ENCODE results near the gene NEDD4L.

NEDD4L gene

GRCh38 chr18:58124475-58124874 is 80.4 kb downstream of the NEDD4L start:
- no peak for DNase-seq

DNA sequence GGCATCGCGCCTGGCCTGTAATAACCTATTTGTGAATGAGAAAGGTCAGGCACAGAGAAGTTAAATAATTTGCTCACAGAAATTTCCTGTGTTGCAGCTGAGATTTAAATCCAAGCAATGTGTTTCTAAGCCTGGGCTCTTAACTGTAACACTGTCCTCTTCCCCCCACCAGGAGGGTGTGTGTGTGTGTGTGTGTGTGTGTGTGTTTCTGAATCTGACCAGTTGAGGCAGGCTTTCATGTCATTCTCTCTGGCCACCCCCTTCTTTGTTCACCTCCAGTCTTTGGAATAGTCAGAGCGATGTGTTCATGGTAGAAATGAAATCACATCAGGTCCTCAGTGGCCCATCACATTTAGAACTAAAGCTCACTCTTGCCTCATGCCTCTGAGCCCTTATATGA is 81.2 kb downstream of the NEDD4L start:
- peak; percentile 5 for DNase-seq

GRCh38 chr18:58125756-58126155 is 81.7 kb downstream of the NEDD4L start:
- DNase-seq: no peak

DNA sequence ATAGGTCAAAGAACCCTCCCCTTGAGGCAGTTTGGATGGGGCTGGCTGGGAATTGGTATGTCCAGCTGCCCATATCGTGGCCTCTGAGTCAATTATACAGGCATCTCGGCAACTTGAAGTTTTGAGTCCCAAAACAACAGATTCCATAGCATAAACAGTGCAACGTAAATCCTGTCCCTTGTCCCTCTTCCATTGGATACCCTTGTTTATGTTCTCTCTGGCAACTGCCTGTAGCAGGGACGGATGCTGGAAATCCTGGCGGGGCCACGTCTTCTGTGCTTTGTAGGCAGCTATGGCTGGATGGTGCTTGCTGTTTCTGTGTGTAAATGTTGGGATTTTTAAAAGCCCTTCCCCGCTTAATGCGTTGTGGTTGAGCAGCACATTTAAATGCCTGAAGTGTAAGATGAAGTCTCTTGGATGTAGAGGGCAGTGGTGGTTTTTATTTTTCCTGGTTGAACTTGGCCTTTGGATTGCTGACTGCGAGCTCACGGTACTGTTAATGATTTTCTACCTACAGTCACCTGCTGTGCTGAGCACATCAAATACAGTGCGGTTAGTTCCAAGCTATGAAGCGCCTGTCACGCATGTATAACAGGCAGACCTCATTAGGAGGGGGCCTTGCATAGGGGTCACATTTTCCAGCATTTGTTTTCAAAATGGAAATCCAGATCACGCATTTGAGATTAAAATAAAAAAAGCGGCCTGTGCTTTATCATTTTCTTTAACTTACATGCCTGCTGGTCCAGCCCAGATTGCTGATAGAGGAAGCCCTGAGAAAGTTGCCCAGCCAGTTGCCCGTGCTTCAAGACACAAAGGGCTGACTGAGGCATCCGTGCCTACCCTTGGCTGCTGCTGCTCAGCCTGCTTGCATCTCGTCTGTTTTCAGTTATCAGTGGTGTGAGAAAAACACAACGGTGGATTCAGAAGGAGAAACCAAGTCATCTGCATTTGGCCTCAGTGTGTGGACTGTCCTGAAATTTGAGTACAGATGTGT is 84.7 kb downstream of the NEDD4L start:
- DNase-seq: no peak

DNA sequence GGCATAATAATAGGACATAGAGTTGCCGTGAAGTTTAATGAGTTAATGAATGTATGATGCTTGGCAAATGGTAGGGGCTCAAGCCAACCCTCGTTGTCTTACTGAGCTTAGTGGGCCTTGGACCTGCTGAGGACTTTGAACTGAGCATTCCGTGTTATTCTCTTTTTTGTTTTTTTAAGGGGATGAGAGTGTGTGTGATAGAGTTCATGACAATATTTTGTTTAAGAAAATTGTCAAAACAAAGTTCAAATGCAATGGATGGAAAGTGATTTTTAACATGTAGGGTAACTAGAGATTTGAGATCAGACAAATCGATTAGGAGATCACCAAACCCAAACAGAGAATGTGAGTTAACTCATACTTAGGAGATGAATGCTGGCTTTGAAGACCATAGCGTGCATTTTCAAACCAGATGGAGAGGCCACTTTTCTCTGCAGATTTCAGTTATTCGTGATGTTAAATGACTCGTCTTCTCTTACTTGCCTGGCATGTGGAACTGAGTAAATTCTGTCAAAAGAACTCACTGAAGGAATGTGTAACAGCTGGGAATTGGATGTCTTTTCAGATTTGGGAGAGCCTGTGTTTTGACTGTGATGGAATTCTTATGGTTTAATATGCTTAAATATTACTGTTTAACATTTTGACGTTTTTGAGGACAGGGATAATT is 88.7 kb downstream of the NEDD4L start:
- DNase-seq: peak; percentile 3

DNA sequence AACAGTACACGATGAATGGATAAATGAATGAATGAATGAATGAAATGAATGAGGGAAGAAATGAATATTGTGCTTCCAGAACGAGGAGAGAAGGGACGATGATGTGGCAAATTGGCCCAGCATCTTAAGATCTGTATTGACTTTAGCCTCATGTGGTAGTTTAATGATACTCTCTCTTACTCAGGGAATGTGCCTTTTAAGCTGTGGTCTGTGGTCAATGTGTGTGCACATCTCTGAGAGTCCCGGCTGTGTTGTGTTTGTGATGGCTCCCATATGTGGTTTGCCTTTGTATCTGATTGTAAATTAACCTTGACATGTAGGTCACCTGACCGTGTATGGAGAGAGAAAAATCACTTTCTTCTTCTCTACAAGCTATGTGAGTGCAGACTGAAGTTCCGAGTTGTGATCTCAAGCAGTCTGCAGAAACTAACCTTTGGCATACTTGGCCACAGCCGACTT is 91.2 kb downstream of the NEDD4L start:
- peak; percentile 78 for DNase-seq

GRCh38 chr18:58135701-58136331 is 91.8 kb downstream of the NEDD4L start:
- DNase-seq: peak; percentile 58

DNA sequence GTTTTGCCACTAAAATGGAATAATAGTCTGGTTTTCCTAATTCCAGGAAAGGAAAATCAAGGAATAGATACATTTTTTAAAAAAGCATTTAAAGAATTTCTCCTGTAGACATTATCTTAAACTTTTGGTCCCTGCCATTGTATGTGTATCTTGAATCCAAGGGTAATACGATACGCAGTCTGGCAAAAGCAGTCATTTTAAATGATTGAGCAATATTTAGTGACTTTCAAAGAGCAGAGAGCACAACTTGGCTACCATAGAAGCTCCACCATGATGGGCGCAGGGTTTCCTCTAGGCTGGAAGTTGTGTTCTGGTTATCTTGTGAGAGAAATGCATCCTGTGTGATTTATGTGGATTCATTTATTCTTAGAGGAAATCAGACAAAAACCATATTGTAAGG is 92.9 kb downstream of the NEDD4L start:
- no peak for DNase-seq

DNA sequence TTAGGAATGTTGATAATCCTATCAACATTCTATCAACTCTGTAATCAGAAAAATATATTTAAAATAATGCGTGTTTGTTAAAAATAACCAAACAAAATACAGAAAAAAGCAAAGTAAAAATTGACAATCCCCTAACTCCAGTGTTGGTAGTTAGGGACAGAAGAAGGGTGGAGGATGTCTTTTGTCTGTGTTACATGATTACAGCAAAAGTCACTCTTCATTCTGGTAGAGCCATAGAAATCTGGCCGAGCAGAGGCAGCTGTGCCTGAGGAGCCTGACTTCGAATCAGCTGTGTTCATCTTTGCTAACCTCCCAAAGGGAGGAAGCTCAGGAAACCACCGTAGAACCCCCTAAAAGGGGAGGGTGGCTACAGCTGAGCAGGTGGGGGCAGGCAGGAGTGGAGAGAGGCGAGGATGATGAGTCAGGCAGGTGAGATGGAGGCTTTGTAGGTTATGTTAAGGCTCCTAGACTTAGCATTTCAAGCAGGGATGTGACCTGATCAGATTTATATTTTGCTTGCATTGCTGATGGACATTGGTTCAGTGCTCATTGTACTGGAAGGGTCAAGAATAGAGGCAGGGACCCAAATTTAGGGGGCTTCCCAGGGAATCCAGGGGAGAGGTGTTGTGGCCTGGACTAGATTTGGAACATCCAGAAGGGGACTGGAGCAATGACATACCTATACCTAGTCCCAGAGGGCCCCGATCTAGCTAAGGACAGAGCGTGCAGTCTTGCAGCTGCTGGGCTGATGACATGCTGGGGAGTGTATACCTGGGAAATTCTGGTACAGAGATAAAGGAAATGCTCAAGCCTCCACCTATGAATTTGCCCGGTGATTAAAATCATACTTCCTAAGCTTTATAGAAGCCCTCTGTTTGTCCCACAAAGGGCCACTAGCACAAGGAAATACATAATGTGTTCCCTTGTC is 95.7 kb downstream of the NEDD4L start:
- DNase-seq: no peak

DNA sequence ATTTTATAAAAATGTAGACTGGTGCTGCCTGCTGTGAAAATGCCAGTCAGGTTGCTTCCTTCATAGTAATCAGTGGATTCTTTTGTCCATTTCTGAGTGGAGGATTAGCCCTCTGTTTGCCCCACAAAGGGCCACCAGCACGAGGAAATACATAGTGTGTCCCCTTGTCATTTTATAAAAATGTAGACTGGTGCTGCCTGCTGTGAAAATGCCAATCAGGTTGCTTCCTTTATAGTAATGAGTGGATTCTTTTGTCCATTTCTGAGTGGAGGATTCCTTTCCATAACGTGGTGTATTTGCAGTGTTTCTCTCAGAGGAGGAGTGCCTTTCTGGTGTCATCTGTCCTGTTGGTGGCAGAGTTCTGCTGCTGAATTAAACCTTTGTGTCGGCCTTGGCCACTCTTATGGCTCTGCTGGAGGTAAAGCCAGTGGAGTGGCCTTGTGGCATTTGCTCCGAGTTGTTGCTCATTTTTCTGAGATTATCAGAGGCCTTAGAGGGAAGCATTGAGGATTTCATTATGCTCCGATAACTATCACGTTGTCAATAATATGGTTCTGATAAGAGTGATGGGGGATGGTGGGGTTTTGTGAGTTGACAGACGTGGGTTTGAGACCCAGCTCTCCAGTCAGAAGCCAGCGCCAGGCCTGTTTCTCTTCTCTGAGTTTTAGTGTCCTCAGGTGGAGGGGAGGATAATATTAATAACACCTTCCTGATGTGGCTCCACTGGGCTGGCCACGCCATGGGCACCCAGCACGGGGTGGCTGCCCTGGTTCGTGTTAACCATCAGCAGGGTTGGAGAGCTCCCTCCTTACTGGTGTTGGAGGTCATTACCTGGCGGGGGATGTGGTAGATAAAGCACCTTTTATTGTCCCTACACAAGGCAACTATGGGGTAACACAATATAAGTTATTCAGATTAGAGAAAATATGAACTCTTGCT is 96.6 kb downstream of the NEDD4L start:
- DNase-seq: no peak

DNA sequence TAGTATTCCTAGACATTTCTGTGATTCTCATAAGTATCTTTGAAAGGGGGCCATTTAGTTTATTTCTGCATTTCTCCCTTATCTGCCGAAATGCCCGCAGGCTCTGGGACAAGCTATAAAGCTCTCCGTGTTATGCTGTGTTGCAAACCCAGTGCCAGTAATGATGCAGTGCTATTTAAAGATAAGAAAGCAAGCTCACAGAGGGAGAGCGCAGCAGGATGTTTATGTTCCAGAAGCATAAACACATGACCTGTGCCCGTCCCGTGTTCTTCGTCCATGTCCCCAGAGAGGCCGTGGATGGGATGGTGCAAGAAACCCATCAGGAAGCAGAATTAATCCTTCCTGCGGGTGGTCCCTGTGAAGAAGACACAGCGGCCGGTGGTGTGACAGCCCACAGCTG is 99.4 kb downstream of the NEDD4L start:
- DNase-seq: no peak

GRCh38 chr18:58144106-58144505 is 100.1 kb downstream of the NEDD4L start:
- no peak for DNase-seq

DNA sequence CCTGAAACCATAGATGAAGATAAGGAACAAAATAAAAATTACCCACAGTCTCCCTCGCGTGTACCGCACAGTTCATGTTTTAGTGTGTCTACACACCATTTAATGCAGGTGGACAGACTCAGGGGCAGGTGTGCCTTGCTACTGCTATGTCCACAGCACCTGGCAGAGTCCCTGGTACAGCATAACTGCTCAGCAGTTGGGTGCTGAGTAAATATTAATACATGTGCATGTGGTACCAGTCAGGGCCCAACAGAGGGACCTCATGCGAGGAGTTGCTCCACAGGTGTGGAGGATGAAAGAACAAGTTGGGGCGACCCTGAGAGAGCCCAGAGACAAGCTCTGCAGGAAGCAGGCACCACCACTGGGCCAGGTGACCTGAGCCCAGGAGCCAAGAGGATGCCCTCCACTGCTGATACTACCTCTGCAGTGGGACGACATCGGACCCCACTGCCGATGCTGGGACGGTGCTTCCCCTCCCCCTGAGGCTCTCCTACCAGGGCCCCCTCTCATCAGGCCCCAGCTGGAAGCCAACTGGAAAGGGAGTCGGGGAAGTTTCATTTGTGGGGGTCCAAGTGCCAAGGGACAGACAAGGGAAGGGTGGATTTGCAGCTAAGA is 100.8 kb downstream of the NEDD4L start:
- DNase-seq: no peak

DNA sequence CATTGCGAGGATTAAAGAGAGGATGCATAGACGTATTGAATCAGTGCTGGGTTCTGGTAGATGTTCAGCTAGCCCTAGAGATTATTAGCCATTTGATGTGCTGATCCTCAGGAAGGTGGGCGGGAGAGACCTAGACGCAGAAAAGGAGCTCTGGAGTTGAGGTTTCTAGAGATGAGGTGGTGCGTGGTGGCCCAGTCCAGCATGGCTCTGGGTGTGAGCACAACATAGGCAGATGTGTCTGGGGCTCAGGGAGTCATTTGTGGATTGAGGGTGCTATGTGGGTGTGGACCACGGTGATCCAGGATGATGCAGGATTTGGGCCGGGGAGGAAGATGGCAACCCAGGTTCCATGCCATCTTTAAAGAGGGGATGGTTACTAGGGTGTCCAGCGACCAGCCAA is 102.1 kb downstream of the NEDD4L start:
- DNase-seq: no peak

- no peak for DNase-seq
Measured at GRCh38 chr18:58148954-58149471, 105.0 kb downstream of the NEDD4L start.

DNA sequence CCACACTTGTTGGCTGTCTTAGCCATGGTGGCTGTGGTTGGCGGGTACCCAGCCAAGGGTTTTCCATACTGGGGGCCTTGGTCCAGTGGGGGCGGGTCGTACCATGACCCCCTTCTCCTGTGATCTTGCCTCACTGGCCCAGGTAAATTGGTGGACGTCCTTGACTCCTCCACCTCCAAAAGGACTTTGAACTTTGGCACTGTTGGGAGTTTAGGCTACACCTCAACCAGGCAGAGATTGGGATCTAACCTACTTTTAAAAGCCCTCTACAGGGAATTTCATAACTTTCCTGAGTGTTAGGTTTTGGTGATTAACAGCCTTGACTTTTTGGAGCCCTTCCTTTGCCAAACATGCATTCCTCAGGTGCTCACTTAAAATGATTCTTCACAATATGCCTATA is 106.7 kb downstream of the NEDD4L start:
- DNase-seq: no peak

DNA sequence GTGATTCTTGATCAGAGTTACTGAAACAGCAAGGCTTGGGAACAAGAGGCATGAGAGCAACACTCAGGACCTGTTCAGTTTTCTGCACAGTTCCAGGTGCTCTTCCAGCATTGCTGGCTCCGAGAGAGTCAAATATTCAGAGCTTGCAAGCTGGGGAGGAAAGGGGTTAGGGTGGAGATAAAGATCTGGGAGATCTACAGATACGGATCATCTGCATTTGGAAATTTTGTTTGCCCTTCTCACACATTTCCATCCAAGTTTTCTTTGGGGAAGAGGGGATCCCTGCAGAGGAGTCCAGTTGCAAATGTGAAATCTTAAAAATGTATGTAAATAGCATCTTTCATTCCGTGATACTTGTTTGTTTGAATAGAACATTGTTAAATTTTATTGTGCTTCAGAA is 108.2 kb downstream of the NEDD4L start:
- no peak for DNase-seq

GRCh38 chr18:58152891-58153290 is 108.9 kb downstream of the NEDD4L start:
- no peak for DNase-seq

DNA sequence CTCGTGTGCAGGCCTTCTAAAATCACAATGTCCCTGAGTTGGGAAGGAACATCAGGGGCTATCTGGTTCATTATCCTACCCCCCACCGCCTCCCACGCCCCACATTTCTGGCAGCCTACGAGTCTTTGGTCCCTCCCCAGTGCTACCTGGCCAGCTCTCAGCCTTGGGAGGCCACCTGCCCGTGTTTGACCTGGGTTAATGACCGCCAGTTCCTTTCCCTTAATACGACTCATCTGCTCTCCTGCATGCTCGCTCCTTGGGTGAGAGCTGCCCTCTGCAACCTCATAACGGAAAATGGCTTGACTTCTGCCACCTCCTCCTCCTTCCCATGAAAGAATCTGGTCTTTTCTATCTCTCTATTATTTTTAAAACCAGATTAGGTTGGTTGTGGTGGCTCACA is 112.5 kb downstream of the NEDD4L start:
- no peak for DNase-seq

DNA sequence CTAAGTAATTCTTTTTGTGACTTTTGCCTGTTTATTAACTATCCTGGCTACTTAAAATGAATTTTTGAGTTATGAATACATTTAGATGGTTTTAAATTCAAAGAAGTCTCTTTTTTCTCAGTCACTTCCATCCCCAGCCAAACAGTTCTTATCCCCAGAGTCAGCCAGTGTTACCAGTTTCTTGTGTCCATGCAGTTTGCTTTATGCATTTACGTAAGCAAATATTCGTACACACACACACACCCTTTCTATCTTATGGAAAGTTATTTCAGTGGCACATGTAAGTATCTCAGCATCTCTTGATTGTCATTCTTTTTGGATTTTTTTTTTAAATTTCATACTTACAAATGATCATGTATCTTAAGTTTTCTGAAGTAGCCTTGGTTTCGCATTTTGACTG is 113.2 kb downstream of the NEDD4L start:
- no peak for DNase-seq

DNA sequence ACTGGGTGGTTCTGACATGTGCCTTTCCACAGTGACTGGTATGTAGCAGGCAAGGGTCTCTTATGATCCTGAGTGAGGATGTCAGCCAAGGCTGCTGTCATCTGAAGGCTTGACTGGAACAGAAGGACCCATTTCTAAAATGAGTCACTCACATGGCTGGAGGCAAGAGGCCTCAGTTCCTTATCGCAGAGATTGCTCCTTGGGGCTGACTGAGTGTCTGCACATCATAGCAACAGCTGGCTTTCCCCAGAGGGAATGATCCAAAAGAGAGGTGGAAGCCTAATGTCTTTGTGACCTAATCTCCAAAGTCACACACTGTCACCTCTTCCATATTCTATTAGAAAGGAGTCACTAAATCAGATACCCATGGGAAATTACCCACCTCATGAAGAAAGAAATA is 114.0 kb downstream of the NEDD4L start:
- no peak for DNase-seq
